ENCODE results near the gene CEACAM1.

CEACAM1 gene

GRCh38 chr19:42528354-42529247, at the start of gene CEACAM1:
Gene CEACAM1 (minus strand): TSS chr19:42528481. CDS start chr19:42528374, 107 bp downstream.
- peak within 1 kb of the TSS; percentile 12 for H3K4me3 ChIP-seq (ENCODE audit: low read depth, low read length)
- no peak for TF ChIP-seq CTCF (IDR thresholded peaks at IDR 0.05; ENCODE audit: borderline replicate concordance, insufficient read depth, low read depth, low read length)

GRCh38 chr19:42577016-42577415, 48.7 kb upstream of the CEACAM1 start:
- TF ChIP-seq CTCF (IDR thresholded peaks at IDR 0.05; ENCODE audit: borderline replicate concordance, insufficient read depth, low read depth, low read length), result no peak
- H3K4me3 ChIP-seq (ENCODE audit: low read depth, low read length), result no peak overlapping the region

GRCh38 chr19:42576241-42576640, 48.0 kb upstream of the CEACAM1 start:
- no peak overlapping the region for H3K4me3 ChIP-seq (ENCODE audit: low read depth, low read length)
- TF ChIP-seq CTCF (IDR thresholded peaks at IDR 0.05; ENCODE audit: borderline replicate concordance, insufficient read depth, low read depth, low read length), result no peak

- no peak for TF ChIP-seq CTCF (IDR thresholded peaks at IDR 0.05; ENCODE audit: borderline replicate concordance, insufficient read depth, low read depth, low read length)
- no peak overlapping the region for H3K4me3 ChIP-seq (ENCODE audit: low read depth, low read length)
Measured at GRCh38 chr19:42573642-42574041, 45.4 kb upstream of the CEACAM1 start.

- no peak for TF ChIP-seq CTCF (IDR thresholded peaks at IDR 0.05; ENCODE audit: borderline replicate concordance, insufficient read depth, low read depth, low read length)
Measured at GRCh38 chr19:42571116-42571515, 42.8 kb upstream of the CEACAM1 start.

GRCh38 chr19:42569193-42569592, 40.9 kb upstream of the CEACAM1 start:
- no peak for TF ChIP-seq CTCF (IDR thresholded peaks at IDR 0.05; ENCODE audit: borderline replicate concordance, insufficient read depth, low read depth, low read length)

More at GRCh38 chr19:42571116-42571515, 42.8 kb upstream of the CEACAM1 start:
- no peak overlapping the region for H3K4me3 ChIP-seq (ENCODE audit: low read depth, low read length)

GRCh38 chr19:42568006-42568405, 39.7 kb upstream of the CEACAM1 start:
- H3K4me3 ChIP-seq (ENCODE audit: low read depth, low read length), result no peak overlapping the region
- TF ChIP-seq CTCF (IDR thresholded peaks at IDR 0.05; ENCODE audit: borderline replicate concordance, insufficient read depth, low read depth, low read length), result no peak

More at GRCh38 chr19:42569193-42569592, 40.9 kb upstream of the CEACAM1 start:
- no peak overlapping the region for H3K4me3 ChIP-seq (ENCODE audit: low read depth, low read length)
